Activated T-cell treated with anti-CD3 and anti-CD28 coated beads for 4 hours (primary cell): ENCODE data around the gene HIVEP2.
"Not testable (repeated sequence)": the region's sequence is repeated elsewhere in the genome, so short reads cannot be mapped to it uniquely, and the experiment has no call there.

ENCODE experiments used
- DNase-seq: peaks from one replicate; pipeline ENCODE4 v3.0.0-alpha.2; 2020

Gene HIVEP2, protein sequence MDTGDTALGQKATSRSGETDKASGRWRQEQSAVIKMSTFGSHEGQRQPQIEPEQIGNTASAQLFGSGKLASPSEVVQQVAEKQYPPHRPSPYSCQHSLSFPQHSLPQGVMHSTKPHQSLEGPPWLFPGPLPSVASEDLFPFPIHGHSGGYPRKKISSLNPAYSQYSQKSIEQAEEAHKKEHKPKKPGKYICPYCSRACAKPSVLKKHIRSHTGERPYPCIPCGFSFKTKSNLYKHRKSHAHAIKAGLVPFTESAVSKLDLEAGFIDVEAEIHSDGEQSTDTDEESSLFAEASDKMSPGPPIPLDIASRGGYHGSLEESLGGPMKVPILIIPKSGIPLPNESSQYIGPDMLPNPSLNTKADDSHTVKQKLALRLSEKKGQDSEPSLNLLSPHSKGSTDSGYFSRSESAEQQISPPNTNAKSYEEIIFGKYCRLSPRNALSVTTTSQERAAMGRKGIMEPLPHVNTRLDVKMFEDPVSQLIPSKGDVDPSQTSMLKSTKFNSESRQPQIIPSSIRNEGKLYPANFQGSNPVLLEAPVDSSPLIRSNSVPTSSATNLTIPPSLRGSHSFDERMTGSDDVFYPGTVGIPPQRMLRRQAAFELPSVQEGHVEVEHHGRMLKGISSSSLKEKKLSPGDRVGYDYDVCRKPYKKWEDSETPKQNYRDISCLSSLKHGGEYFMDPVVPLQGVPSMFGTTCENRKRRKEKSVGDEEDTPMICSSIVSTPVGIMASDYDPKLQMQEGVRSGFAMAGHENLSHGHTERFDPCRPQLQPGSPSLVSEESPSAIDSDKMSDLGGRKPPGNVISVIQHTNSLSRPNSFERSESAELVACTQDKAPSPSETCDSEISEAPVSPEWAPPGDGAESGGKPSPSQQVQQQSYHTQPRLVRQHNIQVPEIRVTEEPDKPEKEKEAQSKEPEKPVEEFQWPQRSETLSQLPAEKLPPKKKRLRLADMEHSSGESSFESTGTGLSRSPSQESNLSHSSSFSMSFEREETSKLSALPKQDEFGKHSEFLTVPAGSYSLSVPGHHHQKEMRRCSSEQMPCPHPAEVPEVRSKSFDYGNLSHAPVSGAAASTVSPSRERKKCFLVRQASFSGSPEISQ (N-terminal part only)

DNA sequence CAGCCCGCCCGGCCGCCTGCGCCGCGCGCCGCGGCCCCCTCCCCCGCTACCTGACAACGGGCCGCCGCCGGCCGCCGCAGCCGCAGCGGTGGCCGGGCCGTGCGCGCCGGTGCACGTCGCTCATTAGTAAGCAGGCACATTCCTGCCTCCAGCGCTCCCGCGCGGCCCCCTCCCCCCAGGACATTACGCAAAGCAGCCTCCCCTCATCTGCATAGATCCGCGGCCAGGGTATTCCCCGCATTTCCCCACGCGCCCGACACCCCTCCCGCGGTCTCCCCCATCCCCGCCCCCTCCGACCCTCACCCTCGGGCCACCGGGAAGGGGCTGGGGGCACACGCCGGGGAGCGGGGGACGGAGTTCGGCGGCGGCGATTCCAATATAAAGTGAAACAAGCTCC lies at the start of gene HIVEP2:
Gene HIVEP2, minus strand, starts transcription at position 128 of the 397 bp plus-strand sequence. CDS start 170,438 bp downstream, outside the sequence.
- DNase-seq = peak; percentile 86

DNA sequence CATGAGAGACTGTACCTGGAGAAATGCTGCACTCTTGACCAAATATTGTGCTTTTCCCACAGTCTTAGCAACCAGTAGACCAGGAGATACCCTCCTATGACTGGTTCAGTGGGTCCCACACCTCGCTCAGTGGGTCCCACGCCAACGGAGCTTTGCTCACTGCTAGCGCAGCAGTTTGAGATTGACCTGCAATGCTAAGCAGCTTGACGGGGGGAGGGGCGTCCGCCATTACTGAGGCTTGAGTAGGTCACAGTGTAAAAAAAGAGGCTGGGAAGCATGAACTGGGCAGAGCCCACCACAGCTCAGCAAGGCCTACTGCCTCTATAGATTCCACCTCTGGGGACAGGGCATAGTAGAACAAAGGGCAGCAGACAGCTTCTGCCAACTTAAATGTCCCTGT lies 49.0 kb upstream of the HIVEP2 start:
- DNase-seq = no peak

DNA sequence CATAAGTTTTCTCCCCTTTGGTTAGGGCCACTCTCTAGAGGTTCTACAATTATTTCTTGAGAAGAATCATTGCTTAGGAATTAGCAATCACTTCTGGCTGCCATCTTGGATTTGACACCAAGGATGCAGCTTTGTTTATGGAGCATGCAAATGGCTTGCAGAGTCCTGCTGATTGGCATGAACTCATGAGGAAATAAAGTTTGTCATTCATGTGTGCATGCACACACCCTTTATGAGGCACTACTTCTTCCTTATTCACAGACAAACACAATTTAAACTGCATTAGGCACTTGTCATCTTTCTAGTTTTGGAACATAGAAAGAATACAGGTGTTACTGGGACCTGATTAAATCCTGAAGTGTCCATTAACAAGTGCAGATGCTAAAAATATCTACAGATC lies 42.5 kb upstream of the HIVEP2 start:
- no peak for DNase-seq

DNA sequence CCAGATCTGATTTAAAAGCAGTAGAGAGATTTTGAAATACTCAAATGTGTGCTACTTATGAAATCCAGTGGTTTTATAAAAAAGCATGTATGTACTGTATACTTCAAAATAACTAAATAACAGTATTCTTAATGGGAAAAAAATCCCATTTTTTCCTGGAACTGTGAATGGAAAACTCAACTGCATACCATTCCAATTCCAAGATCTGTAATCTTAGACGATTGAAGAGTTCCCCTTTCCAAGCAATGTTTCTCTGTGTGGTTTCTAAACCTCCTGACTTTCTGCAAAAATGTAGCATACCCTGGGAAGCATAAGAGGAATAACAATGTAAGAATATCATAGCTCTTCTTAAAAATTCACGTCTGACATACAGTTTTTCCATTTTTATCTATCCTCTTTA lies 40.3 kb upstream of the HIVEP2 start:
- DNase-seq = no peak

DNA sequence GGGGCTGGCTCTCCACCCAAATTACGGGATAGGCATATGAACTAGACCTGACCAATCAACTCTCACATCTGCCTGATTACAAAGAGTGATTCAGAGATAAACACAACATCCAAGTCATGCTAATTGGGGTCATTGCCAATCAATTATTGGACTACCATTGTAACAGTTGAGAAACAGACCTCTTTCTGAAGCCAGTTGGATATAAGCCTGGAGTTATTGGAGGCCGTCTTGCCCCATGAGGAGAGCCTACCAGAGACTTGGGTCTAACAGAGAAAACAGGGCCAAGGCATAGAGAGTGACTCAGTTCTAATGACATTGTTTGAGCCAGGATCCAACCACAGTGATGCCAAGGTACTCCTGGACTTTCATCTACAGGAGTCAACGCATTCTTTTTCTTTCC lies 39.4 kb upstream of the HIVEP2 start:
- no peak for DNase-seq

DNA sequence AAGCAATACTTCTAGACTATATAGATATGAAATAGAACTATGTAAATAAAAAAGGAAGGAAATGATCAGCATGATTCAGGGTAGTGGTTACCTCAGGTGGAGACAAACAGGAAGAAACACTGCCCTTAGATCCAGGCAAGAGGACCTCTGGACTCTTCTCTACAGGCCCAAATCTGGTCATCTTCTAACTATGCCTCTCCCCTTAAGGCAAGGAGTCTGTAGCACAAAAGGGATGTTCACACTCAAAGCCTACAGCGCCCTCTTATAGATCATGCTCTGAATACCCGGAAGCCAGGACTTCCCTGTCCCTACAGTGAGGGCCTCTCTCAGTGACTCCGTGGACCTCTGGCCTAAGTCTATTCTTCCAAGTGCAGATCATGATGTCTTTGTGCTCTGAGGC lies 30.4 kb upstream of the HIVEP2 start:
- no peak for DNase-seq

DNA sequence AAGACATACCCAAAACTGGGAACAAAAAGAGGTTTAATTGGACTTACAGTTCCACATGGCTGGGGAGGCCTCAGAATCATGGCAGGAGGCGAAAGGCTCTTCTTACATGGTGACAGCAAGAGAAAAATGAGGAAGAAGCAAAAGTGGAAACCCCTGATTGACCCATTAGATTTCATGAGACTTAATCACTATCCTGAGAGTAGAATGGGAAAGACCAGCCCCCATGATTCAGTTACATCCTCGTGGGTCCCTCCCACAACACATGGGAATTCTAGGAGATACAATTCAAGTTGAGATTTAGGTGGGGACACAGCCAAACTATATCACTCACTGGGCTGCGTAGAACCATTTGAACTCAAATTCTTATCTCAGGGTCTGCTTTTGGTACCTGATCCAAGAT lies 26.0 kb upstream of the HIVEP2 start:
- not testable (repeated sequence) for DNase-seq

DNA sequence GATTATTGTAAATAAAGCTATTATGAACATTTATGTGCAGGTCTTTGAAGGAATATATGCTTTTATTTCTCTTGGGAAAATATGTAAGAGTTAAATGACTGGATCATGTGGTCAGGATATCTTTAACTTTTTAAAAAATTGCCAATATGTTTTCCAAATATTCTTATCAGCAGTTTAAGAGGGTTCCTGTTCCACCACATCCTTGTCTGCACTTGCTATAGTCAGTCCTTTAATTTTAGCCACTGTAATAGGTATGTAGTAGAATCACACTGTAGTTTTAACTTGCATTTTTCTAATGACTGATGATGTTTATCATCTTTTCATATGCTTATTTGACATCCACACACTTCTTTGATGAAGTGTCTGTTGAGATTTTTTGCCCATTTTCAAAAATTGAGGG lies 23.6 kb upstream of the HIVEP2 start:
- DNase-seq = no peak

DNA sequence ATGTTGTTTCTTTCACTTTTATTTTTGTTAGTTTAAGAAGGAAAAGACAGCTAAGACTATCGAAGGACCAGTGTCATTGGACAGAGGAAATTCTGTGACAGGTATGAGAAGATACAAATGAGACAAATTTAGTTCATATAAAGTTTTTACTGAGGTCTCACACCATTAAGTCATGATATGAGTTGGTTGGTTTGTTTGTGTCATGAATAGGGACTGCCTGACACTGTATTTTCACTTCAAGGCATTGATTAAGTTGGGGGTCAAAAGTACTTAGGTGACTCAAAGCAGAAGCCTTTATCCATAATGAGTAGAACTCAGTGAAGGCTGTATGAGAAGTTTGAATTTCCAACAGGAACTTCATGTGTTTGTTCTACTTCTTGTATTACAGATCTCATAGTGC lies 21.3 kb upstream of the HIVEP2 start:
- no peak for DNase-seq

DNA sequence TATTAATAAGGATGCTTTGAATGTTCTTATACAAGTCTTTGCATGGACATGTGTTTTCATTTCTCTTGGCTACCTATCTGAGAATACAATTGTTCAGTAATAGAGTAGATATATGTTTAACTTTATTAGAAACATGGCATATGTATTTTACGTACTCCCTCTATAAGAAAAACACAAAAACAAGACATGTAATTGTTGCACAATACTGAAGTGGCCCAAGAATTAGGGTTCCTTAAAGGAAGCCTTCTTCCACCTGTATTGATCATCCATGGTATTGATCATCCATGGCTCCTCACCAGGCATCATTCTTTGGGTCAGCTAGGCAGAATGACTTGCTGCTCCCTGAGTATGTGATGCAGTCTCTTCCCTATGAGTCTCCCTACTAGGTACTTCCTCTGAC lies 20.2 kb upstream of the HIVEP2 start:
- DNase-seq = no peak

DNA sequence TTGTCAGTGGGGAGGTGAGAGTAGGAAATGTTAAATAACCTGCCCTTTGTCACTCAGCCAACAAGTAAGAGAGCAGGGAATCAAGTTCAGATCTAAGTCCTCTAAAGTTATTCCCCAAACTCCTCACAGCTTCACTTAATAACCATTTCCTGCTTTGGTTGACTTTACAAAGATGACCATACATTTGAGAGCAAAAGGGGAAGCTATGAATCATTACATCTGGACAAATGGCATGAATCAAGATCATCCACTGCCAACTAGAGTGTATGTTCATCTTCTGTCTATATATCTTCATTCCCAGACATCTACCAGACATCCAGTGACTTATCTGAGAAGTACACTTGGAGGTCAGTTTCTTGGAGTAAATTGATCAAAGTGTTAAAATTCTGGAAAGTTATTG lies 15.1 kb upstream of the HIVEP2 start:
- no peak for DNase-seq

DNA sequence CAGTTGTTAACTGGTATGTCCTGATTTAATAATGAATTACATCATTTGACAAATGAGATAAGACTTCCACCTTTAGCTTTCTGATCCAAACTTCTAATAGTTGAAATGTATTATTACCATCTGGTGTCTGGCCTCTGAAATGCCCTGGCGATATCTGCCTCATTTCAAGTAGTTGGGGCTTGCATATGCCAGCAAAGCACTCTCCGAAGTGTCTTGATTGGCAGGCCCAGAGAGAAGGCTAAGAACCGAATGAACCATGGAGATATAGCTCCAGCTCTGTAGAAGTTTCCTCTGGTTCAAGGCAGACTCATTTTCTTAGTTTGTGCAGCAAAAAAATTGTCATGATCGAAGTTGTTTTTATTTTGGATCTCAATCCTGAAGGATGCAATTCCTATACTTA lies 13.4 kb upstream of the HIVEP2 start:
- DNase-seq = no peak

DNA sequence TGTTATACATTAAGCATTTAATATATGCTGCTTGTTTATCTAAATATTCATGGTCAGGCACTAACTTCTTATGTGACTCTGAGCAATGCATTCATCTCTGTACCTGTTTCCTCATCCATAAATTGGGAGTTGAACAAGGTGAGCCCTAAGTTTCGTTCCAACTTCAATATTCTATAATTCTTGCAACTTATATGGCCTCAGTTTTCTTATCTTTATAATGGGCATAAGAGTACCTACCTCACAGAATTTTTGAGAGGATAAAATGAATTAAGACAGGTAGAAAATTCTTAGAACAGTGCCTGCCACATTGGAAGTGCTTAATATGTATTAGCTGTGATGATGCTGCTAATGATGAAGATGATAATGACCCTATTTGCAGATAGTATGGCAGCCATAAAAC lies 11.8 kb upstream of the HIVEP2 start:
- no peak for DNase-seq

DNA sequence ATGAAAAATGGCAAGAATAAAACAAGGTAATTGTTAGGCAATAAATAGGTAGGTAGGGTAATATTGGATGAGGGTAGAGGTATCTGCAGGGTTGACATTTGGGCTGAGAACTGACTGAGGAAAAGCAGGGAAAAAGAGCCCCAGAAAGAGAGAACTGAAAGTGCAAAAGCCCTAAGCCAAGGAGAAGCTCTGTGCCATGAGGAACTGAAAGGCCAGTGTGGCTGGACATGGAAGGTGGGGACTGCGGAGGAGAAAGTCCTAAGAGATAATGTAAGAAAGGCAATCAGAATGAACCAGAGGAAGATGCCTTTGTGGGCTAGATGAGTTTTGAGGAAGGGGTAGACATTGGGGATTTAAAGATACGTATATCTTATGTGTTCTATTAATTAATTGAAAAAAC lies 9.9 kb upstream of the HIVEP2 start:
- DNase-seq = no peak

DNA sequence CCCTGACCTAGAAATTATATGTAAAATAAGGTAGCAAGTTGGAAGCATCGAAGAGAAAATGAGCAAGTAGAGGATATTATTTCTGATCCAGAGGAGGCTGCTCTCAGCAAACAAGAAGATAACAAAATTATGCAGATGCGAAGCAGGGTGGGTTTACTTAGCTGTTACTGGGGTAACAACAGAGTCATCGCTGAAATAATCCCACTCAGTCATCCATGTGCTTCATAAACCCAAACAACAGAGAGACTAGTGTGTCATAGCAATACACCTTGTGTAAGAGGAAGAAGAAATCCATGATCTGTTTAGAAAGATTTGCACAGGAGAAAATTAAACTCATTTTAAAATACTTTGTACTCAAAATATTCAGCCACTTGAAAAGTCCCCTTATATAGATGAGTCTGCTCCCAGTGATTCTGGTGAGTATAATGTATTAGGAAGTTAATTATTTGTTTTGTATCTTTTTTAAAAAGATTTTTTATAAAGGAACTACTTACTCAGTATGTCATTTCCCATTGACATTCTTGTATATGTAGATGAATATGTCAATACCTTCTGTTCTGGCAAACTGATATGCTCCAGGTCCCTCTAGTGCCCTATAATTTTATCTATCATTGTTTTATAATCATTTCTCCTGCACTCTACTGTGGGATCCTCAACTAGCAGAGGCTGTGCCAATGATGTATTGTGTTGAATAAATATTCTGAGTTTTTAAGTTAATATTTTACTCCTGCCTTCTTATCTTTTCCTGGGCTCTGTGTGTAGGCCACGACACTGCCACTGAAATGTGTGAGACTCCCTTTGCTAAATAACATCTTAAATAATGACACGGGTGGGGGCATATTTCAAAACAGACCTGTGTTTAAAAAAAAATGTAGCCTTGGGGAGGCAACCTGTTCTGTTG lies 8.6 kb upstream of the HIVEP2 start:
- no peak for DNase-seq

DNA sequence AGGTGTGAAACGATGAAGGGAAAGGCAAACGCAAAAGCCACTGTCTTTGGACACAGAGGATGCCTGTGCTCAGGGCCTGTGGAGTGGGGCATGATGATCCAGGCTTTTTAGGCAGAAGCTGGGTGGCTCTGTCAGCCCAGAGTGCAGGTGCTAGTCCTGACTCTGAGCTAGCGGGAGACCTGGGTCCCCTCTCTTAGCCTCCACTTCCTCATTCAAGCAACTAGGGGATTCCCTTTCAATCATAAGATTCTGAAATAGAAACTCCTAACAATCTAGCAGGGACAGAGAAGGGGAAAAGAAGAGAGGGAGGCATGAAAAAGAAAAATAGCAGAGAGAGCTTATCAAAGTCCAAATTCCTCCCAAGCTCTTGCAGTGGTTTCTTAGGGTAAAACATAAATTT lies 7.6 kb upstream of the HIVEP2 start:
- DNase-seq = no peak

DNA sequence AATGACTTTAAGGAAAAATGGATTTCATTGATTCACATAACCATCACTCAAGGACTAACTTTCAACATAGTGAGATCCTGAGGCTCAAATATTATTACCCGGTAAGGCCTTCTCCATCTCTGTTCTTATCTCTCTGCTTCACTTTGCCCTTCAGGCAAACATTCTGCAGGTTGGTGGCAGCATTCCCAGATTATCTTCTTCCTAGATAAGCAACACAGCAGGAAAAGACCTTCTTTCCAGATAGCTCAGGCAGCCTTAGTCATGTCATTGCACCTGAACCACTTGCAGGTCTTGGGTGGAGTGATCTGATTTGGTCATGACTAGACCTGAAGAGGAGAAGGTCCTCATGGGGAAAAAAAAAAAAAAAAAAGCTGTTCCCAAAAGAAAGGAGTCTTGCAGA lies 5.3 kb upstream of the HIVEP2 start:
- DNase-seq = no peak

DNA sequence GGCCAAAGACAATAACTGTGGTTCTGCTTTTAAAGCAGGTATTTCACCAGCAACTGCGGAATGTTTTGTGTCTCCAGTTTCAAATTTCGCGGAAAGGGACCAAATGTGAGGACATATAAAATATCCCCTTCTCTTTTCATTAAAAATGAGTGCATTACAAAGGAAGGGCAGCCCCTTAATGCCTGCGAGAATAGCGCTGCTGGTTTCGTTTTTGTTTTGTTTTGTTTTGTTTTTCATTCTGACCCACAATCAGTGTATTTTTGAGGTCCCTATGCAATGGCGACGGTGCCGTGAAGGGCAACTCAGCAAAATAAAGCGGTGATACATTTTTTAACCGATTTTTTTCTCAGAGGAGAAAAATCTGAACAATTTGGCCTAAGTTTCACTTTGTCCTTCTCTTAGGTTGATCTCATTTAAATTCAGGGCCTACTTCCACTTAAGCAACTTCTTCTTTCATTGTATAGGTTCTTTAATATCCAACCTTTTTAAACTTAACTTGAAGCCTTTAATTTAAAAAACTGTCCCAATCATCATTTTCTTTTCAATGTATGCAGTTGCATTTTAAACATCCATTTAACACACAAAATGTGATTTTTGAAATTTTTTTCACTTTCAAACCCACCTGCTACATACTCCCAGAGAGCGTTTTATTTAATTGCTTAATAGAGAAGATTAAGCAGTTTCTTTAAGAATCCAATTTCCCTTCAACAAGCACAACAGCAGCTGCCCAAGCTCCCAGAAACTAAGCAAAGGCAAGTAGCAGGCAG lies 2.9 kb upstream of the HIVEP2 start:
- DNase-seq = no peak

DNA sequence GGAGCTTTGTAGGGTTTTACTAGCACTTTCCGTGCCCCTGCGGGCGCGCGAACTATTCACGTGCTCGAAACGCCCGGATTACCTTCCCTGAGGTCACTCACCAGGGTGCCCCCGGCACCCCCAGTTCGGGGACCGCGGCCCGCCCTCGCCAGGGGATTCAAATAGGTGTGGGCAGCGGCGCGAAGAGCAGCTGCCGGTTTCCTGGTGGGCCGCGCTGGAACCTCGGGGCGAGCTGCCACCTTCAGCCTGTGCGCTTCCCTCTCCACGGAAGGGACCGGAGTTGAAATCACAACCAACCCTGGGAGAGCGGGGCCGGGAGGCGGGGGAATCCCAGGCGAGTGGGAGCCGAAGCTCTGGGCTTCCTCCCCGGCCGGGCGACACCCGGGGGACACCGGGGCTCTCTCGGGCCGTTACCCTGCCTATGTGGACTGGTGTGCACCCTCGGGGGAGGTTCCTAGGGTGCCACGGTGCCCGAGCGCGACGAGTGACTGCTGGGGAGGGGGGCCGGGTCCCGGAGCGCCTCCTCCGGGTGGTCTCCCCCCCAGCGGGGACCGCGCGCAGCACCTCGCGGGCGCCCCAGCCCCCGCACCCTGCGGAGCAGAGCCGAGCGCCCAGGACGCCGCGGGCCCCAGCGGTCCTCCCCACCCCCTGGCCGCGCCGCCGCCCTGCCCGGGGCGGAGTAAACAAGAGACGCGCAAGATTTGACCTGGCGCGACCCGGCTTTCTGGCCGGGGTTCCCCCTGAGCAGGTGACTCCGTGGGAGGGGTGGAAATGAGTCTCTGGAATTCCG lies 2.1 kb upstream of the HIVEP2 start:
- peak; percentile 62 for DNase-seq

DNA sequence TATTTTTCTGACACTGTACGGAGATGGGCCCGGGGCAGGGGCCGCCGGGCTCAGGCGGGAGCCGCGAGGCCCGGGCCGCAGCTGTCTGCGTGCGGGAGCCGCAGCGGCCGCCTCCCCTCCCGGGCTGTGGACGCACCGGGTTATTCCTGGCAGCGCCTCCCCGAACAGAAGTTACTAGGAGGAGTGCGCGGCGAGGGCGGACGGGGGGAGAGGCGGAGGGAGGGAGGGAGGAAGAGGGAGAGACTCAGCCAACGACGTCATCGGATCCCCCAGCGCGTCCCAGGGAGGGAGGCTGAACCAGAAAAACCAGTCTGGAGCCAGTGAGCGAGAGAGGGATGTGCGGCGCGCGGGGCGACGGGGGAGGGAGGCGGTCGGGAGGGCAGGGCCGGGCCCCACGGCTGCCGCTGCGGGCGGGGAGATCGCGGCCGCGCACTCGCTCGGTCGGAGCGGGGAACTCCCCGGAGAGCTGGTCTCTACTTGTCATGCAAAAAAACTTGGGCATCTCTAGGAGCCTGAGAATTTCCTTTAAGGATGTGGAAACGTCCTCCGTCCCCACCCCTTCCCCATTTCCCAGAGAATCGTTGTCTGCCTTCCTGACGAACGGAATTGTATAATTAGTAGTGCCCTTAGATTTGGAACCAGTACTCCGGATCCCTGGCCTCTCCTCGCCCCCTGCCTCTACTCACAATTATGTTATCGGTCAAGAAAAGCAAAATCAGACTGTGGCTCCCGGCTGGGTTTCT lies 1.4 kb upstream of the HIVEP2 start:
- DNase-seq = peak; percentile 83
